ENCODE measurements around the gene ABCB1.

DNA sequence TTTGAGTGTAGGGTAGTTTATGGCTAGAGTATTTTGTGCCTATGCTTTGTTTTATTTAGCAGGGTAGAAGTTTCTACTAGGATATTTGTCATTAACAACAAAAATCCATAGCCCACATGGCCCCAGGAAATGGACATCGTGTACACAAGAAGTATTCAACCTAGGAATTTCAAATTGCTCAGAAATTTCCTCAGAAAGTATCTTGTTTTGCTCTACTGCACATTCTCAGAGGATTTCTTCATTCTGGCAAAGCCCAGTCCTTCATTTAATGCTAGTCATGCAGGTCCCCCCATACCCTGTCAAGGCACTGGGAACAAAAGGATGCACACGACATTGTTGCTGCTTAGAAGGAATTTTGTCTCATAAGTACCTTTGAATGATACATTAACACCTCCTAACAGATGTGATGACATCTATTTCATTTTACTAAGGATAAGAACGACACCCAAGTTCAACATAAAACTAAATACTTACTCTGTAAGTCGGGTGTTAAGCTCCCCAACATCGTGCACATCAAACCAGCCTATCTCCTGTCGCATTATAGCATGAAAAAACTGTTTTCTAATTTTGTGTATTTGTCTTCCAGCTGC, 34.3 kb downstream of the ABCB1 start:
- no peak for TF ChIP-seq CTCF (IDR thresholded peaks at IDR 0.05)
- TF ChIP-seq POLR2A (IDR thresholded peaks at IDR 0.05) = no peak

Measured in Peyer's patch (tissue), 4 donors.